Choroid plexus epithelial cell (primary cell): ENCODE measurements around the gene HAP1.
A peak's percentile ranks its signal among the peaks of the same experiment; 100 is the strongest.
"Not testable (repeated sequence)": the region's sequence is repeated elsewhere in the genome, so short reads cannot be mapped to it uniquely, and the experiment has no call there.

Experiments
- DNase-seq: peaks from one replicate; pipeline ENCODE4 v3.0.0-alpha.2; 2010; ENCODE audit warnings: low read depth
- H3K4me3 ChIP-seq: 2 replicates; pipeline ENCODE4 v1.5.1; 2011; ENCODE audit warnings: low read depth, mild to moderate bottlenecking, control low read depth, low read length, moderate library complexity
- TF ChIP-seq, protein P1 (sequence below): conservative IDR thresholded peaks from 2 replicates; pipeline ENCODE4 v1.5.1; 2011; ENCODE audit warnings: low read depth, mild to moderate bottlenecking, control low read depth, inconsistent platforms, low read length, moderate library complexity

Gene HAP1

DNA sequence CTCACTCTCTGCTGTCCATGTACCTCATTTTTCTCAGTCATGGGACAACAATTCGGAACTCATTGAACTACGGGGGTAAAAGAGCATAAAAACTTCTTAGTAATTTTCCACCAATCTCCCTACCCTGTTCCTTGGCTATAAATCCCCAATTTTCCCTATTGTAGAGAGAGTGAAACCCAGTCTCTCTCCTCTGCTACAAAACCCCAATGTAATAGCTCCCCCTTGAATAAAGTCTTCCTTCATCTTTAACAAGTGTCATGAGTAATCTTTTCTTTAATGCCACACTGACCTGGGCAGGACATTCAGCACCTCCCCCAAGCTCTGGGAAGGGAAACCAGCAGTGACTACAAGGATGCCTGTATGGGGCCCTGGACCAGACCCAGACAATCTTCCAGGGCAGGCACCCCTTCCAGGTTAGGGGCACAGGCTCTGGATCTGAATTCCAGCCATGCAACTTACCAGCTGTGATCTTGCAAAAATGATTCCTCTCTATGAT lies 56.0 kb downstream of the HAP1 start:
- TF ChIP-seq, protein P1, sequence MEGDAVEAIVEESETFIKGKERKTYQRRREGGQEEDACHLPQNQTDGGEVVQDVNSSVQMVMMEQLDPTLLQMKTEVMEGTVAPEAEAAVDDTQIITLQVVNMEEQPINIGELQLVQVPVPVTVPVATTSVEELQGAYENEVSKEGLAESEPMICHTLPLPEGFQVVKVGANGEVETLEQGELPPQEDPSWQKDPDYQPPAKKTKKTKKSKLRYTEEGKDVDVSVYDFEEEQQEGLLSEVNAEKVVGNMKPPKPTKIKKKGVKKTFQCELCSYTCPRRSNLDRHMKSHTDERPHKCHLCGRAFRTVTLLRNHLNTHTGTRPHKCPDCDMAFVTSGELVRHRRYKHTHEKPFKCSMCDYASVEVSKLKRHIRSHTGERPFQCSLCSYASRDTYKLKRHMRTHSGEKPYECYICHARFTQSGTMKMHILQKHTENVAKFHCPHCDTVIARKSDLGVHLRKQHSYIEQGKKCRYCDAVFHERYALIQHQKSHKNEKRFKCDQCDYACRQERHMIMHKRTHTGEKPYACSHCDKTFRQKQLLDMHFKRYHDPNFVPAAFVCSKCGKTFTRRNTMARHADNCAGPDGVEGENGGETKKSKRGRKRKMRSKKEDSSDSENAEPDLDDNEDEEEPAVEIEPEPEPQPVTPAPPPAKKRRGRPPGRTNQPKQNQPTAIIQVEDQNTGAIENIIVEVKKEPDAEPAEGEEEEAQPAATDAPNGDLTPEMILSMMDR: no peak
- H3K4me3 ChIP-seq: peak overlapping the region; percentile 35
- peak; percentile 23 for DNase-seq

DNA sequence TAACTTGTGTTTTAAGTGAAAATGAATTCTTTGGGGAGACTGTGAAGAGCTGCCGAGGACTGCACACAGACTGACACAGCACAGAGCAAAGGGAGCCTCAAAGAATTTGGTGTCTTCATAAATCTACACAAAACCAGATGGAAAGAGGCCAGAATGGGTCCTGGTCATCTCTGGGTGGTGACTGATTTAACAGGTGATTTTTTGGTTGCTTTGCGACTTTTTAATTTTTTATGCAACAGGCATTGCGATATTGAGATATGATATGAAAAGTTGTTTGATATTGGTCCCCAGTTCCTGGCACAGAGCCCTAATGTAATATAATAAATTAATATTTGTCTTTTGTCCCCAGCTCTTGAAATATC lies 58.4 kb downstream of the HAP1 start:
- TF ChIP-seq, protein P1: no peak
- no peak overlapping the region for H3K4me3 ChIP-seq
- DNase-seq: no peak

DNA sequence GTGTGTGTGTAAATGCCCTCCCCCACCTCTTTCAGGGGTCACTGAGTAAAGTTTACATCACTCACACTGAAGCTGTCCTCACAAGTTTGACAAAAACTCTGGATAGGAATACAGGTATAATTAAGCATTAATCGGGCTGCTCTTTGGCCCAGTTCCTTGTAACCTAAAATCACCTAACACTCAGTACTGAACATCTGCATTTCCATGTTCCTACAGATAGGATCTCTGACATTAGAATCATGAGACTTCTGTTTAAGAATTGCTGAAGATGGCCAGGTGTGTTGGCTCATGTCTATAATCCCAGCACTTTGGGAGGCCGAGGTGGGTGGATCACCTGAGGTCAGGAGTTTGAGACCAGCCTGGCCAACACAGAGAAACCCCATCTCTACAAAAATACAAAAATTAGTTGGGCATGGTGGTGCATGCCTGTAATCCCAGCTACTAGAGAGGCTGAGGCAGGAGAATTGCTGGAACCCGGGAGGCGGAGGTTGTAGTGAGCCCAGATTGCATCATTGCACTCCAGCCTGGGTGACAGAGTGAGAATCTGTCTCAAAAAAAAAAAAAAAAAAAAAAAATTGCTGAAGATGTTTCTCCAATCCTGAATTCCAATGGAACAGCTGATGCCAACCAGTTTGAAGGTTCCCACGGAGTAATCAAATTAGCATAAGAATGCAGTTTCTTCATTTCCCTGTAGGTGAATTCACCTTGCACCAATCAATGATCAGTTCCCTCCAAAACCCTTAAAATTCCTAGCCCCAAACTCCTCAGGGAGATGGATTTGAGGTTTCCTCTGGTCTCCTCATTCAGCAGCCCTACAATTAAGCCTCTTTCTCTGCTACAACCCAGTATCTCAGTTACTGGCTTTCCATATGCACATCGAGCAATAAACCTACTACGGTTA lies 59.0 kb downstream of the HAP1 start:
- H3K4me3 ChIP-seq, DNase-seq: not testable (repeated sequence)
